ENCODE measurements around the gene LPAR2. TPM values are rescaled to one million over a fixed set of nuclear protein-coding genes. Genes with fewer than 3 reads are reported as not detected.

The LPAR2 gene
- total and polyA plus RNA-seq, 2 experiments from 2014 or later: 39.4 to 63.1 TPM

GRCh38 chr19:19655641-19656343, 27.8 kb upstream of the LPAR2 start:
- no peak for TF ChIP-seq CTCF (conservative IDR thresholded peaks at IDR 0.05; ENCODE audit: low read depth in 2 of 2)
- TF ChIP-seq NANOG (IDR thresholded peaks at IDR 0.05; ENCODE audit: borderline replicate concordance): no peak
- no peak for TF ChIP-seq ZNF114 (CRISPR knock-in tag; IDR thresholded peaks at IDR 0.05)
- TF ChIP-seq, protein P1, sequence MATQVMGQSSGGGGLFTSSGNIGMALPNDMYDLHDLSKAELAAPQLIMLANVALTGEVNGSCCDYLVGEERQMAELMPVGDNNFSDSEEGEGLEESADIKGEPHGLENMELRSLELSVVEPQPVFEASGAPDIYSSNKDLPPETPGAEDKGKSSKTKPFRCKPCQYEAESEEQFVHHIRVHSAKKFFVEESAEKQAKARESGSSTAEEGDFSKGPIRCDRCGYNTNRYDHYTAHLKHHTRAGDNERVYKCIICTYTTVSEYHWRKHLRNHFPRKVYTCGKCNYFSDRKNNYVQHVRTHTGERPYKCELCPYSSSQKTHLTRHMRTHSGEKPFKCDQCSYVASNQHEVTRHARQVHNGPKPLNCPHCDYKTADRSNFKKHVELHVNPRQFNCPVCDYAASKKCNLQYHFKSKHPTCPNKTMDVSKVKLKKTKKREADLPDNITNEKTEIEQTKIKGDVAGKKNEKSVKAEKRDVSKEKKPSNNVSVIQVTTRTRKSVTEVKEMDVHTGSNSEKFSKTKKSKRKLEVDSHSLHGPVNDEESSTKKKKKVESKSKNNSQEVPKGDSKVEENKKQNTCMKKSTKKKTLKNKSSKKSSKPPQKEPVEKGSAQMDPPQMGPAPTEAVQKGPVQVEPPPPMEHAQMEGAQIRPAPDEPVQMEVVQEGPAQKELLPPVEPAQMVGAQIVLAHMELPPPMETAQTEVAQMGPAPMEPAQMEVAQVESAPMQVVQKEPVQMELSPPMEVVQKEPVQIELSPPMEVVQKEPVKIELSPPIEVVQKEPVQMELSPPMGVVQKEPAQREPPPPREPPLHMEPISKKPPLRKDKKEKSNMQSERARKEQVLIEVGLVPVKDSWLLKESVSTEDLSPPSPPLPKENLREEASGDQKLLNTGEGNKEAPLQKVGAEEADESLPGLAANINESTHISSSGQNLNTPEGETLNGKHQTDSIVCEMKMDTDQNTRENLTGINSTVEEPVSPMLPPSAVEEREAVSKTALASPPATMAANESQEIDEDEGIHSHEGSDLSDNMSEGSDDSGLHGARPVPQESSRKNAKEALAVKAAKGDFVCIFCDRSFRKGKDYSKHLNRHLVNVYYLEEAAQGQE (IDR thresholded peaks at IDR 0.05; ENCODE audit: unreplicated experiment): no peak
- no peak for TF ChIP-seq EZH2phosphoT487 (IDR thresholded peaks at IDR 0.05; ENCODE audit: unreplicated experiment)
- H3K36me3 Mint-ChIP-seq (ENCODE audit: low read depth): peaks cover 80% of the 10 kb centered on the region
- peaks cover 11% of the 10 kb centered on the region for H3K27me3 Mint-ChIP-seq (ENCODE audit: insufficient read depth, low read depth, poor library complexity)
- Histone ChIP-seq H3K4me2 (no peak overlapping the region), H3K27ac (ENCODE audit: low read depth) (no peak overlapping the region), H3K4me1 (ENCODE audit: insufficient read depth) (no peaks in the 10 kb centered on the region), H3K36me3 (ENCODE audit: insufficient read depth) (peaks cover 30% of the 10 kb centered on the region; the same call in 1 of the 2 replicates), H3K27me3 (ENCODE audit: insufficient read depth) (no peaks in the 10 kb centered on the region), H3K9me2 (ENCODE audit: insufficient read depth) (no peaks in the 10 kb centered on the region), H4K20me1 (replicated peaks; ENCODE audit: insufficient read depth) (peaks cover 10% of the 10 kb centered on the region; the same call in 1 of the 2 replicates), H3F3A (replicated peaks; ENCODE audit: low read depth) (0 out of 2 replicates have a peak, but pooled peaks cover 2% of the 10 kb centered on the region), H2AFZ (no peak overlapping the region), H3K4me3 (no peak overlapping the region), H3K79me2 (replicated peaks; ENCODE audit: insufficient read depth) (peaks cover 18% of the 10 kb centered on the region)
- no peak overlapping the region for H3K27ac Mint-ChIP-seq
- no peaks in the 10 kb centered on the region for H3K9me3 Mint-ChIP-seq
- no peaks in the 10 kb centered on the region; the same call in 2 of the 3 replicates for H3K4me1 Mint-ChIP-seq
- ATAC-seq: no peak
- H3K4me3 Mint-ChIP-seq: no peak overlapping the region
- no peak for DNase-seq (ENCODE audit: low spot score)

DNA sequence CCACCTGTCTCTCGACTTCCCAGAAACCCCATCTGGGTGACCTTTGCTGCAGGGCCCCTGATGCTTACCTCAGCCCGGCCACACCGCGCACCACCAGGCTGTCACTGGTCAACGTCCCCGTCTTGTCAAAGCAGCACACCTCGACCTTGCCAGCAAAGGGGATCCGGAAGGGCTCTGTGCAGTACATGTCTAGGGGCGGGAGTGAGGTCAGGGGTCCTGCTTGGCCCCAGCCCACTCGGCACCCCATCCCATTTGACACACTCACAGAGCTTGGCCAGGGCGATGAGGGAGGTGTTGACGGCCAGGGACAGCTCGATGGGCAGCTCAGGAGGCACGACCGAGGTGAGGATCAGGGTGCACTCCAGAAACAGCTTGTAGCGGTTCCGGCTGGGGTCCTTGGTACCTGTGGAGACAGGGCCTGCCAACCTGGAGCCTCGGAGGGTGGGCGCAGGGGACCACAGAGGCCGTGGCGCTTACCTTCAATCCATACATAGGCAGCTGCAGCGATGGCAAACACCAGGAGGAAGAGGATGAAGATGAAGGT, 27.1 kb upstream of the LPAR2 start:
- peaks cover 30% of the 10 kb centered on the region; the same call in 1 of the 2 replicates for H3K36me3 ChIP-seq (ENCODE audit: insufficient read depth)
- Mint-ChIP-seq H3K4me3 (no peak overlapping the region), H3K27ac (no peak overlapping the region), H3K9me3 (no peaks in the 10 kb centered on the region), H3K4me1 (no peaks in the 10 kb centered on the region; the same call in 2 of the 3 replicates), H3K27me3 (ENCODE audit: insufficient read depth, low read depth, poor library complexity) (peaks cover 14% of the 10 kb centered on the region), H3K36me3 (ENCODE audit: low read depth) (peaks cover 87% of the 10 kb centered on the region)
- no peak overlapping the region for H3K4me3 ChIP-seq
- H3K79me2 ChIP-seq (replicated peaks; ENCODE audit: insufficient read depth): peaks cover 11% of the 10 kb centered on the region
- no peaks in the 10 kb centered on the region for H3K27me3 ChIP-seq (ENCODE audit: insufficient read depth)
- ATAC-seq (no peak), DNase-seq (ENCODE audit: low spot score) (no peak)
- peaks cover 10% of the 10 kb centered on the region; the same call in 1 of the 2 replicates for H4K20me1 ChIP-seq (replicated peaks; ENCODE audit: insufficient read depth)
- no peak overlapping the region for H3K27ac ChIP-seq (ENCODE audit: low read depth)
- no peak overlapping the region for H3K4me2 ChIP-seq
- H3K4me1 ChIP-seq (ENCODE audit: insufficient read depth): no peaks in the 10 kb centered on the region
- no peaks in the 10 kb centered on the region for H3K9me2 ChIP-seq (ENCODE audit: insufficient read depth)
- 0 out of 2 replicates have a peak, but pooled peaks cover 2% of the 10 kb centered on the region for H3F3A ChIP-seq (replicated peaks; ENCODE audit: low read depth)
- H2AFZ ChIP-seq: no peak overlapping the region
- TF ChIP-seq STAT1 (IDR thresholded peaks at IDR 0.05; ENCODE audit: unreplicated experiment) (no peak), EZH2phosphoT487 (IDR thresholded peaks at IDR 0.05; ENCODE audit: unreplicated experiment) (no peak), ETS1 (IDR thresholded peaks at IDR 0.05) (no peak), CTCF (conservative IDR thresholded peaks at IDR 0.05; ENCODE audit: low read depth in 2 of 2) (no peak), JUNB (IDR thresholded peaks at IDR 0.05; ENCODE audit: unreplicated experiment) (no peak), NANOG (IDR thresholded peaks at IDR 0.05; ENCODE audit: borderline replicate concordance) (no peak), ZNF114 (CRISPR knock-in tag; IDR thresholded peaks at IDR 0.05) (no peak)
- TF ChIP-seq, protein P1 (IDR thresholded peaks at IDR 0.05; ENCODE audit: unreplicated experiment): no peak

Measured in GM23338 (cell line).